H1 (cell line): ENCODE results near the gene KRT7. TPM values are rescaled to one million over a fixed set of nuclear protein-coding genes. Genes with fewer than 3 reads are reported as not detected.
A peak's percentile ranks its signal among the peaks of the same experiment; 100 is the strongest.

Experiments used
- CTCF ChIA-PET: fragments of 300-600 bp; sonication (Branson Sonifier 250); formaldehyde crosslinking; loops from one replicate; lab custom pipeline; 2021; ENCODE audit not compliant: partially characterized antibody; lab: Charles Lee
- POLR2A ChIA-PET: fragments of 300-600 bp; sonication (Branson Sonifier 250); formaldehyde crosslinking; loops from one replicate; lab custom pipeline; 2021; ENCODE audit warnings: inconsistent platforms; ENCODE audit not compliant: partially characterized antibody; lab: Charles Lee
- DNase-seq, 2 experiments: peaks; one replicate each; pipeline versions ENCODE4 v3.0.0 to v3.0.0-alpha.2; 2010 to 2022; ENCODE audit warnings: low spot score in 2 of 2, low read depth in 1 of 2, mixed read lengths in 1 of 2
- FAIRE-seq: peaks from 2 replicates; lab custom pipeline; 2011; peaks lifted over from hg19 to GRCh38; lab: Jason Lieb, UNC
- H2AFZ ChIP-seq: 2 replicates; pipeline ENCODE4 v1.8.1; 2012; ENCODE audit warnings: low read length, inconsistent platforms
- H2AK5ac ChIP-seq: 2 replicates; pipeline ENCODE4 v1.6.1; 2013; ENCODE audit warnings: low read depth, low read length
- H2BK120ac ChIP-seq: replicated peaks from 2 replicates; pipeline ENCODE3; 2013; ENCODE audit warnings: low read depth, low read length, inconsistent platforms
- H2BK12ac ChIP-seq: 2 replicates; pipeline ENCODE4 v1.6.1; 2013; ENCODE audit warnings: low read depth, low read length
- H2BK15ac ChIP-seq: 2 replicates; pipeline ENCODE4 v1.6.1; 2013; ENCODE audit warnings: low read length
- H2BK20ac ChIP-seq: 2 replicates; pipeline ENCODE4 v1.6.1; 2013; ENCODE audit warnings: low read length
- H2BK5ac ChIP-seq: 2 replicates; pipeline ENCODE4 v1.6.1; 2013; ENCODE audit warnings: low read depth, low read length
- H3K14ac ChIP-seq: 2 replicates; pipeline ENCODE4 v1.6.1; 2013; ENCODE audit warnings: inconsistent platforms; ENCODE audit not compliant: insufficient read length
- H3K18ac ChIP-seq: 2 replicates; pipeline ENCODE4 v1.6.1; 2013; ENCODE audit warnings: low read length; ENCODE audit errors: extremely low read depth
- H3K23ac ChIP-seq: 2 replicates; pipeline ENCODE4 v1.6.1; 2013; ENCODE audit warnings: inconsistent platforms; ENCODE audit not compliant: insufficient read length
- H3K23me2 ChIP-seq: 2 replicates; pipeline ENCODE4 v1.6.1; 2013; ENCODE audit warnings: low read depth, low read length
- H3K27ac ChIP-seq: 2 replicates; pipeline ENCODE4 v1.6.1; 2011; ENCODE audit warnings: low read depth, low read length, inconsistent platforms
- H3K27me3 ChIP-seq, 4 experiments: replicated peaks in 1 of 4; 1 replicate in 1 of 4; 2 replicates in 3 of 4; pipeline versions ENCODE4 v1.6.1 to v1.8.1; 2011 to 2013; ENCODE audit warnings: low read length in 3 of 4, mild to moderate bottlenecking in 3 of 4, inconsistent platforms in 2 of 4, mixed read lengths in 2 of 4, moderate library complexity in 1 of 4; ENCODE audit not compliant: control insufficient read depth in 3 of 4, insufficient read depth in 3 of 4; ENCODE audit errors: extremely low read depth in 1 of 4
- H3K36me3 ChIP-seq, 4 experiments: 2 replicates each; pipeline versions ENCODE4 v1.6.1 to v1.8.1; 2011 to 2013; ENCODE audit warnings: mild to moderate bottlenecking in 4 of 4, low read length in 3 of 4, moderate library complexity in 2 of 4, control low read depth in 1 of 4, inconsistent platforms in 1 of 4; ENCODE audit not compliant: insufficient read depth in 4 of 4, control insufficient read depth in 2 of 4
- H3K4ac ChIP-seq: replicated peaks from 2 replicates; pipeline ENCODE3; 2013; ENCODE audit warnings: low read length, low read depth, mixed read lengths, inconsistent platforms; ENCODE audit not compliant: insufficient read length
- H3K4me1 ChIP-seq, 4 experiments: replicated peaks in 1 of 4; 1 replicate in 1 of 4; 2 replicates in 3 of 4; pipeline versions ENCODE4 v1.6.1 to v1.8.1; 2011 to 2013; ENCODE audit warnings: low read length in 3 of 4, inconsistent platforms in 2 of 4, mixed read lengths in 1 of 4; ENCODE audit not compliant: insufficient read depth in 4 of 4, control insufficient read depth in 3 of 4
- H3K4me2 ChIP-seq, 2 experiments: 2 replicates each; pipeline versions ENCODE4 v1.6.1 to v1.8.1; 2011 to 2013; ENCODE audit warnings: low read depth in 2 of 2, low read length in 2 of 2, control low read depth in 1 of 2, inconsistent platforms in 1 of 2, mild to moderate bottlenecking in 1 of 2; ENCODE audit not compliant: insufficient read depth in 1 of 2
- H3K4me3 ChIP-seq, 4 experiments: fragments of 200-600, 300-600 bp in 1 of 4; sonication (generic), shearing (Covaris generic), sonication (Bioruptor Twin) in 1 of 4; 2 replicates each; pipeline versions ENCODE4 v1.5.1 to v1.8.1; 2011 to 2016; ENCODE audit warnings: low read length in 4 of 4, low read depth in 3 of 4, control low read depth in 2 of 4, inconsistent platforms in 2 of 4, mild to moderate bottlenecking in 2 of 4, mixed read lengths in 1 of 4, moderate library complexity in 1 of 4; ENCODE audit not compliant: insufficient read depth in 2 of 4; ENCODE audit errors: extremely low read depth in 1 of 4
- H3K56ac ChIP-seq: replicated peaks from 2 replicates; pipeline ENCODE3; 2013; ENCODE audit warnings: low read depth, mild to moderate bottlenecking, mixed read lengths, low read length, inconsistent platforms; ENCODE audit not compliant: insufficient read length
- H3K79me1 ChIP-seq: 2 replicates; pipeline ENCODE4 v1.6.1; 2013; ENCODE audit warnings: low read depth, low read length, control low read depth
- H3K79me2 ChIP-seq, 2 experiments: 2 replicates each; pipeline versions ENCODE4 v1.6.1 to v1.8.1; 2012 to 2013; ENCODE audit warnings: low read length in 2 of 2, mild to moderate bottlenecking in 2 of 2, inconsistent platforms in 1 of 2; ENCODE audit not compliant: insufficient read depth in 2 of 2, control insufficient read depth in 1 of 2
- H3K9ac ChIP-seq, 4 experiments: replicated peaks in 1 of 4; 1 replicate in 1 of 4; 2 replicates in 3 of 4; pipeline versions ENCODE4 v1.6.1 to v1.8.1; 2011 to 2013; ENCODE audit warnings: low read depth in 3 of 4, low read length in 3 of 4, control low read depth in 2 of 4, mild to moderate bottlenecking in 2 of 4, moderate library complexity in 2 of 4, inconsistent platforms in 1 of 4; ENCODE audit errors: extremely low read depth in 1 of 4
- H3K9me3 ChIP-seq, 2 experiments: 2 replicates each; pipeline versions ENCODE4 v1.6.1 to v1.8.1; 2012 to 2013; ENCODE audit warnings: mild to moderate bottlenecking in 2 of 2, moderate library complexity in 2 of 2, control low read depth in 1 of 2, inconsistent platforms in 1 of 2, low read depth in 1 of 2, low read length in 1 of 2, mixed read lengths in 1 of 2; ENCODE audit not compliant: insufficient read depth in 2 of 2
- H4K20me1 ChIP-seq, 2 experiments: replicated peaks in 1 of 2; 2 replicates each; pipeline versions ENCODE3 to v1.8.1; 2011 to 2013; ENCODE audit warnings: inconsistent platforms in 2 of 2, low read length in 2 of 2, mild to moderate bottlenecking in 1 of 2; ENCODE audit not compliant: insufficient read depth in 2 of 2, control insufficient read depth in 1 of 2
- H4K5ac ChIP-seq: 2 replicates; pipeline ENCODE4 v1.6.1; 2013; ENCODE audit warnings: low read length, low read depth, mixed read lengths, inconsistent platforms; ENCODE audit not compliant: insufficient read length
- H4K8ac ChIP-seq: 2 replicates; pipeline ENCODE4 v1.8.0; 2013; ENCODE audit warnings: mild to moderate bottlenecking, moderate library complexity, low read length, inconsistent platforms; ENCODE audit not compliant: insufficient read depth; ENCODE audit errors: extremely low read depth
- H4K91ac ChIP-seq: replicated peaks from 2 replicates; pipeline ENCODE3; 2013; ENCODE audit warnings: low read length, mixed read lengths, inconsistent platforms; ENCODE audit not compliant: insufficient read length
- BACH1 ChIP-seq: IDR thresholded peaks from 2 replicates; pipeline ENCODE4 v1.6.1; 2012; ENCODE audit warnings: low read length, improper control_type of control experiment
- CHD1 ChIP-seq: IDR thresholded peaks from 2 replicates; pipeline ENCODE4 v1.6.1; 2012; ENCODE audit warnings: low read depth, low read length, improper control_type of control experiment
- GABPA ChIP-seq: IDR thresholded peaks from 2 replicates; pipeline ENCODE4 v1.6.1; 2011; ENCODE audit warnings: mild to moderate bottlenecking, low read length, moderate library complexity, borderline replicate concordance; ENCODE audit not compliant: insufficient read depth
- KDM5A ChIP-seq: fragments of 200-600 bp; IDR thresholded peaks from 2 replicates; pipeline ENCODE4 v1.7.1; 2012; ENCODE audit warnings: mild to moderate bottlenecking, low read length, inconsistent platforms, mixed read lengths
- SIRT6 ChIP-seq: IDR thresholded peaks from one replicate; pipeline ENCODE4 v1.7.1; 2012; ENCODE audit warnings: low read length, inconsistent platforms
- SP4 ChIP-seq: IDR thresholded peaks from 2 replicates; pipeline ENCODE4 v1.6.1; 2012; ENCODE audit warnings: low read length, inconsistent platforms
- WGBS, 2 experiments: shearing (Covaris generic) in 1 of 2; methylation state at CpG; one replicate each; pipeline versions ENCODE4 v1.1.6 to v1.1.7; 2013 to 2015; ENCODE audit warnings: low lambda C conversion rate in 2 of 2, mixed read lengths in 2 of 2, inconsistent platforms in 1 of 2, low coverage in 1 of 2, missing lambda C conversion rate in 1 of 2; ENCODE audit not compliant: insufficient replicate concordance in 2 of 2, insufficient coverage in 1 of 2, insufficient read length in 1 of 2; ENCODE audit errors: extremely low coverage in 1 of 2, missing lambda C conversion rate in 1 of 2; 5-methylcytosine and 5-hydroxymethylcytosine counted together
- polyA plus RNA-seq, 7 experiments: library from polyadenylated mRNA; depleted of rRNA in 3 of 7; stranded (reverse) in 5 of 7; unstranded in 2 of 7; fragments of >200 nt in 5 of 7; fragments of 200-250 nt in 2 of 7; gene quantifications; 1 replicate in 5 of 7; 2 replicates in 1 of 7; 4 replicates in 1 of 7; pipeline versions ENCODE4 v1.2.1 to v1.2.3, GENCODE V29; 2011 to 2013; ENCODE audit warnings: missing spikeins in 2 of 7, mixed read lengths in 2 of 7
- total RNA-seq: library from RNA; stranded (reverse); fragmentation: NEBNext Ultra II Directional; extraction: Animal tissue kit (Norgen Biotek cat#: 25700); gene quantifications from 2 replicates; pipeline ENCODE4 v1.2.1, GENCODE V29; 2021
- TF ChIP-seq, protein P1 (sequence below): IDR thresholded peaks from 2 replicates; pipeline ENCODE4 v1.6.1; 2012; ENCODE audit warnings: inconsistent platforms

The KRT7 gene
- total and polyA plus RNA-seq, 2 of the 8 experiments (the other 6 are each of a cell fraction or from before 2014, with no cell fraction given), result 13.2 to 19.0 TPM

DNA sequence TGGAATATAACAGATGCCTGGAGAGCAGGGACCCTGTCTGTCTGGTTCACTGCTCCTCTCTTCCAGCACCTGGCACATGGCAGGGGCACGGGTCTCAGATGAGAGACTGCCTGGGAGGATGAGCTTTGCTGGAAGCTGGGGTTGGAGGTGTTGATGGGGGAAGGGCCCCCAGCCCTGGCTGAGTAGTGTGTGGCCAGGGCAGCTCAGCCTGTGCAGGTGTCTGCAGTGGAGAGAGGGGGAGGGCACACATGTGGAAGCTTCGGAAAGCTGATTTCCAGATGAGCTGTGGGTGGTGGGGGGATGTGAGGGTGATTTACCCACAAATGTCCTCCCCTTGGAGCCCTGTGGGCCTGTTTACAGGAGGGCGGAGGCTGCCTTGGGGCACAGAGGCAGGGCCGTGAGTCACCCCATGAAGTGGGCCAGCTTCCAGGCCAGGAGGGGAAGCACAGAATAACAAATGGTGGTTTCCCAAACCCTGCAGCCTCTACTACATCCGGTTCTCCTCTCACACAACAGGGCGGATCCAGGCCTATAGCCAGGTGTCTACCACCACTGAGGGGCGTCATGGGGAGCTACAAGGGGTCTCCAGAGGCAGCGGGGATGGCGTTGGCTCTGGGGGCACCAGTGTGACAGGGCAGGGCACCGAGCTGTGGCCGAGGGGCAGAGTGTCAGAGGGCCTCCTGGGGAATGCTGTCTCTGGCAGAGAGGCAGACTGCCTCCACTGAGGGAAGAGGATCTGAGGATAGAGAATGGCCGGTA lies 11.0 kb downstream of the KRT7 start:
- H3K36me3 ChIP-seq, result no peaks in the 10 kb centered on the region
- CTCF ChIA-PET, result interaction anchor here (0.8 to 17.6 kb wide), 19 partner anchors 8 to 223 kb away, joined by 3 to 151 read pairs (median 5); no protein-coding TSS in a partner anchor
- H3K9me3 ChIP-seq, result no peaks in the 10 kb centered on the region
- H2BK15ac ChIP-seq, result peak overlapping the region; percentile 16; the same call in 1 of the 2 replicates
- FAIRE-seq, result no peak
- no peak overlapping the region for H3K14ac ChIP-seq
- POLR2A ChIA-PET, result interaction anchor here (1.0 kb wide), 1 partner anchor 11 kb away, joined by 4 read pairs; the partner anchor contains the start of gene KRT7
- H2BK5ac ChIP-seq, result peak overlapping the region; percentile 44; the same call in 1 of the 2 replicates
- no peak overlapping the region for H2AK5ac ChIP-seq
- H2BK20ac ChIP-seq, result no peak overlapping the region
- no peak overlapping the region for H3K27ac ChIP-seq
- H3K4me1 ChIP-seq, result peaks cover 0 to 9% (median 5%) of the 10 kb centered on the region in 4 experiments; a peak in 3 of 7 replicates
- no peak overlapping the region for H2AFZ ChIP-seq
- no peak overlapping the region for H2BK120ac ChIP-seq
- no peaks in the 10 kb centered on the region for H3K79me2 ChIP-seq
- no peak overlapping the region for H4K5ac ChIP-seq
- no peak overlapping the region for H3K4me3 ChIP-seq
- no peak overlapping the region for H3K23ac ChIP-seq
- H3K4ac ChIP-seq, result no peak overlapping the region
- no peak overlapping the region for H3K4me2 ChIP-seq
- no peak overlapping the region for H3K56ac ChIP-seq
- no peak overlapping the region for H4K8ac ChIP-seq
- H4K91ac ChIP-seq, result no peak overlapping the region
- DNase-seq, result no peak
- H3K27me3 ChIP-seq, result peaks cover 0 to 6% (median 3%) of the 10 kb centered on the region in 4 experiments; a peak in 4 of 7 replicates
- no peaks in the 10 kb centered on the region for H4K20me1 ChIP-seq
- no peaks in the 10 kb centered on the region; the same call in 1 of the 2 replicates for H3K23me2 ChIP-seq
- no peak overlapping the region; the same call in 1 of the 2 replicates for H3K18ac ChIP-seq
- H3K79me1 ChIP-seq, result no peaks in the 10 kb centered on the region
- no peak overlapping the region for H2BK12ac ChIP-seq
- H3K9ac ChIP-seq, result no peak overlapping the region
- 89% methylated on average over 12 of the region's 12 CpGs; no CpG with 5 or more reads in 1 of the 2 experiments for whole genome bisulfite sequencing, 2 experiments
- no peak for TF ChIP-seq SP4
- no peak for TF ChIP-seq GABPA
- TF ChIP-seq BACH1, result no peak
- no peak for TF ChIP-seq CHD1
- no peak for TF ChIP-seq KDM5A
- TF ChIP-seq SIRT6, result no peak
- TF ChIP-seq, protein P1, sequence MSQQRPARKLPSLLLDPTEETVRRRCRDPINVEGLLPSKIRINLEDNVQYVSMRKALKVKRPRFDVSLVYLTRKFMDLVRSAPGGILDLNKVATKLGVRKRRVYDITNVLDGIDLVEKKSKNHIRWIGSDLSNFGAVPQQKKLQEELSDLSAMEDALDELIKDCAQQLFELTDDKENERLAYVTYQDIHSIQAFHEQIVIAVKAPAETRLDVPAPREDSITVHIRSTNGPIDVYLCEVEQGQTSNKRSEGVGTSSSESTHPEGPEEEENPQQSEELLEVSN, result no peak
